Upper lobe of left lung (tissue), 4 donors: Measurements from ENCODE around the gene SMIM13.

Experiments
- CTCF ChIP-seq, 6 experiments: fragments of 450-650 bp in 4 of 6; fragments of 200-600 bp in 2 of 6; sonication (generic) in 2 of 6; IDR thresholded peaks; one replicate each; pipeline ENCODE4 v1.5.1; 2016 to 2019; ENCODE audit warnings: antibody characterized with exemption in 6 of 6
- POLR2A ChIP-seq, 4 donors: fragments of 450-650 bp; IDR thresholded peaks; one replicate each; pipeline ENCODE4 v1.5.1; 2016 to 2017; ENCODE audit warnings: antibody characterized with exemption in 4 of 4, mild to moderate bottlenecking in 2 of 4
- POLR2AphosphoS5 ChIP-seq, 2 donors: sonication (generic); formaldehyde crosslinking; IDR thresholded peaks; one replicate each; pipeline ENCODE4 v1.5.1; 2017; ENCODE audit warnings: antibody characterized with exemption in 2 of 2

GRCh38 chr6:11185204-11185842 lies 91.7 kb downstream of the SMIM13 start:
- TF ChIP-seq POLR2A (IDR thresholded peaks at IDR 0.05) (no peak), CTCF (IDR thresholded peaks at IDR 0.05) (no peak), POLR2AphosphoS5 (IDR thresholded peaks at IDR 0.05) (no peak)
